ENCODE results near the gene PRICKLE1.

Gene PRICKLE1

GRCh38 chr12:42450248-42450647 is 139.3 kb downstream of the PRICKLE1 start:
- no peak for DNase-seq (ENCODE audit: low read depth in 2 of 2)

GRCh38 chr12:42448841-42449240 is 140.7 kb downstream of the PRICKLE1 start:
- DNase-seq (ENCODE audit: low read depth in 2 of 2), result no peak

- DNase-seq (ENCODE audit: low read depth in 2 of 2), result no peak
Measured at GRCh38 chr12:42447371-42447786, 142.2 kb downstream of the PRICKLE1 start.

- no peak for DNase-seq (ENCODE audit: low read depth in 2 of 2)
Measured at GRCh38 chr12:42446761-42447160, 142.8 kb downstream of the PRICKLE1 start.

GRCh38 chr12:42445891-42446290 is 143.7 kb downstream of the PRICKLE1 start:
- DNase-seq (ENCODE audit: low read depth in 2 of 2), result no peak

GRCh38 chr12:42444192-42444943 is 145.2 kb downstream of the PRICKLE1 start:
- DNase-seq (ENCODE audit: low read depth in 2 of 2), result no peak

- no peak for DNase-seq (ENCODE audit: low read depth in 2 of 2)
Measured at GRCh38 chr12:42442888-42443287, 146.7 kb downstream of the PRICKLE1 start.

- no peak for DNase-seq (ENCODE audit: low read depth in 2 of 2)
Measured at GRCh38 chr12:42442311-42442759, 147.2 kb downstream of the PRICKLE1 start.

- no peak for DNase-seq (ENCODE audit: low read depth in 2 of 2)
Measured at GRCh38 chr12:42440608-42441007, 148.9 kb downstream of the PRICKLE1 start.

GRCh38 chr12:42432517-42433140 is 156.9 kb downstream of the PRICKLE1 start:
- DNase-seq (ENCODE audit: low read depth in 2 of 2), result no peak

- no peak for DNase-seq (ENCODE audit: low read depth in 2 of 2)
Measured at GRCh38 chr12:42428850-42429249, 160.7 kb downstream of the PRICKLE1 start.

- DNase-seq (ENCODE audit: low read depth in 2 of 2), result no peak
Measured at GRCh38 chr12:42426746-42427145, 162.8 kb downstream of the PRICKLE1 start.

GRCh38 chr12:42422785-42423184 is 166.8 kb downstream of the PRICKLE1 start:
- DNase-seq (ENCODE audit: low read depth in 2 of 2), result no peak

GRCh38 chr12:42421844-42422779 is 167.4 kb downstream of the PRICKLE1 start:
- DNase-seq (ENCODE audit: low read depth in 2 of 2), result no peak

- DNase-seq (ENCODE audit: low read depth in 2 of 2), result no peak
Measured at GRCh38 chr12:42420395-42420794, 169.2 kb downstream of the PRICKLE1 start.

- no peak for DNase-seq (ENCODE audit: low read depth in 2 of 2)
Measured at GRCh38 chr12:42410340-42410739, 179.2 kb downstream of the PRICKLE1 start.

GRCh38 chr12:42409471-42409870 is 180.1 kb downstream of the PRICKLE1 start:
- no peak for DNase-seq (ENCODE audit: low read depth in 2 of 2)

- DNase-seq (ENCODE audit: low read depth in 2 of 2), result no peak
Measured at GRCh38 chr12:42407306-42407705, 182.2 kb downstream of the PRICKLE1 start.
